ENCODE results near the gene SLC22A2. TPM values are rescaled to one million over a fixed set of nuclear protein-coding genes. Genes with fewer than 3 reads are reported as not detected.

Gene SLC22A2
- total and polyA plus RNA-seq, 9 of the 15 experiments (the other 6 are each of a cell fraction or from before 2014, with no cell fraction given): not detected

DNA sequence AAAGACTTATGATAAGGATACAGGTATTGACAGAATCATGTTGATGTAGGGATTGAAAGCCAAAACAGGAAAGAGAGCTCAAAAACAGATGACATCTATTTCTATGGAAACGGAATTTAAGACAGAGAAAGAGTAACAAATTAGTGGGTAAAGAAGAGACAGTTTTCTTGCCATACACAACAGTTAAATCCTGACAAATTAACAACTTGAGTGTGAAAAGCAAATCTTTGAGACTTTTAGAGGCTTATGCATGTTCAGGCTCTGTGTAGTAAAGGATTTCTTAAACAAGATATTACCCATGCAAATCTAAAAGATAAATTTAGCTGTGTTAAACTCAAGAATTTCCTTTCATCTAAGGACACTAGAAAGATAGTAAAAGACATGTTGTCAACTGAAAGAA, 68.5 kb downstream of the SLC22A2 start (continued):
- TF ChIP-seq, protein P1, sequence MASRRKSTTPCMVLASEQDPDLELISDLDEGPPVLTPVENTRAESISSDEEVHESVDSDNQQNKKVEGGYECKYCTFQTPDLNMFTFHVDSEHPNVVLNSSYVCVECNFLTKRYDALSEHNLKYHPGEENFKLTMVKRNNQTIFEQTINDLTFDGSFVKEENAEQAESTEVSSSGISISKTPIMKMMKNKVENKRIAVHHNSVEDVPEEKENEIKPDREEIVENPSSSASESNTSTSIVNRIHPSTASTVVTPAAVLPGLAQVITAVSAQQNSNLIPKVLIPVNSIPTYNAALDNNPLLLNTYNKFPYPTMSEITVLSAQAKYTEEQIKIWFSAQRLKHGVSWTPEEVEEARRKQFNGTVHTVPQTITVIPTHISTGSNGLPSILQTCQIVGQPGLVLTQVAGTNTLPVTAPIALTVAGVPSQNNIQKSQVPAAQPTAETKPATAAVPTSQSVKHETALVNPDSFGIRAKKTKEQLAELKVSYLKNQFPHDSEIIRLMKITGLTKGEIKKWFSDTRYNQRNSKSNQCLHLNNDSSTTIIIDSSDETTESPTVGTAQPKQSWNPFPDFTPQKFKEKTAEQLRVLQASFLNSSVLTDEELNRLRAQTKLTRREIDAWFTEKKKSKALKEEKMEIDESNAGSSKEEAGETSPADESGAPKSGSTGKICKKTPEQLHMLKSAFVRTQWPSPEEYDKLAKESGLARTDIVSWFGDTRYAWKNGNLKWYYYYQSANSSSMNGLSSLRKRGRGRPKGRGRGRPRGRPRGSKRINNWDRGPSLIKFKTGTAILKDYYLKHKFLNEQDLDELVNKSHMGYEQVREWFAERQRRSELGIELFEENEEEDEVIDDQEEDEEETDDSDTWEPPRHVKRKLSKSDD (conservative IDR thresholded peaks at IDR 0.05; ENCODE audit: low read length): no peak
- TF ChIP-seq BRD4 (IDR thresholded peaks at IDR 0.05) (no peak), SNIP1 (IDR thresholded peaks at IDR 0.05; ENCODE audit: low read depth) (no peak), DACH1 (IDR thresholded peaks at IDR 0.05; ENCODE audit: partially characterized antibody) (no peak), MAFG (tag; conservative IDR thresholded peaks at IDR 0.05) (no peak), EP300 (IDR thresholded peaks at IDR 0.05; ENCODE audit: low read length) (no peak), TEAD4 (IDR thresholded peaks at IDR 0.05; ENCODE audit: low read length) (no peak), TEAD4 (CRISPR knock-in tag; IDR thresholded peaks at IDR 0.05; ENCODE audit: borderline replicate concordance) (no peak)
- TF ChIP-seq, protein P2, sequence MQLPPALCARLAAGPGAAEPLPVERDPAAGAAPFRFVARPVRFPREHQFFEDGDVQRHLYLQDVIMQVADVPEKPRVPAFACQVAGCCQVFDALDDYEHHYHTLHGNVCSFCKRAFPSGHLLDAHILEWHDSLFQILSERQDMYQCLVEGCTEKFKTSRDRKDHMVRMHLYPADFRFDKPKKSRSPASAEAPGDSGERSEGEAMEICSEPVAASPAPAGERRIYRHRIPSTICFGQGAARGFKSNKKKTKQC (CRISPR knock-in tag; IDR thresholded peaks at IDR 0.05): no peak

DNA sequence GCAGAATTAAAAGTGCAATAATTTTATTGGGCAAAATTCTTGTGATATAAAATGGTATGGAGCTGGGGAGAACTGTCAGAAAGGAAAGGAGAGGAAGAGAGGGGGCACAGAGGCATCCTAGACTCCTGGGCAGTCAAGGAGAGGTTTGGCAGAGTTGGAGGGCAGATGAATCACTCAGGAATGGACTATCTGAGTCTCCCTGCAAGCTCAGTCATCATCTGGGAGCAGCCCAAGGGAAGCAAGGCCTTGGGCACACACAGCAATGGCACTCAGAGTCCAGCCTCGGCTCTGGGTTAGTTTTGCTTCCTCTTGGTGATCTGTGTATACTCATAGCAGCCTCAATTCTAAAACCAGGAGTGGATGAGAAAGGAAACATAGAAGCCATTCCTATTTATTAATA, 69.8 kb downstream of the SLC22A2 start:
- H3K9me1 ChIP-seq (ENCODE audit: control insufficient read depth, insufficient read depth, low read length): no peaks in the 10 kb centered on the region
- no peak for FAIRE-seq
- POLR2A ChIA-PET: no interaction called here
- TF ChIP-seq, protein P3, sequence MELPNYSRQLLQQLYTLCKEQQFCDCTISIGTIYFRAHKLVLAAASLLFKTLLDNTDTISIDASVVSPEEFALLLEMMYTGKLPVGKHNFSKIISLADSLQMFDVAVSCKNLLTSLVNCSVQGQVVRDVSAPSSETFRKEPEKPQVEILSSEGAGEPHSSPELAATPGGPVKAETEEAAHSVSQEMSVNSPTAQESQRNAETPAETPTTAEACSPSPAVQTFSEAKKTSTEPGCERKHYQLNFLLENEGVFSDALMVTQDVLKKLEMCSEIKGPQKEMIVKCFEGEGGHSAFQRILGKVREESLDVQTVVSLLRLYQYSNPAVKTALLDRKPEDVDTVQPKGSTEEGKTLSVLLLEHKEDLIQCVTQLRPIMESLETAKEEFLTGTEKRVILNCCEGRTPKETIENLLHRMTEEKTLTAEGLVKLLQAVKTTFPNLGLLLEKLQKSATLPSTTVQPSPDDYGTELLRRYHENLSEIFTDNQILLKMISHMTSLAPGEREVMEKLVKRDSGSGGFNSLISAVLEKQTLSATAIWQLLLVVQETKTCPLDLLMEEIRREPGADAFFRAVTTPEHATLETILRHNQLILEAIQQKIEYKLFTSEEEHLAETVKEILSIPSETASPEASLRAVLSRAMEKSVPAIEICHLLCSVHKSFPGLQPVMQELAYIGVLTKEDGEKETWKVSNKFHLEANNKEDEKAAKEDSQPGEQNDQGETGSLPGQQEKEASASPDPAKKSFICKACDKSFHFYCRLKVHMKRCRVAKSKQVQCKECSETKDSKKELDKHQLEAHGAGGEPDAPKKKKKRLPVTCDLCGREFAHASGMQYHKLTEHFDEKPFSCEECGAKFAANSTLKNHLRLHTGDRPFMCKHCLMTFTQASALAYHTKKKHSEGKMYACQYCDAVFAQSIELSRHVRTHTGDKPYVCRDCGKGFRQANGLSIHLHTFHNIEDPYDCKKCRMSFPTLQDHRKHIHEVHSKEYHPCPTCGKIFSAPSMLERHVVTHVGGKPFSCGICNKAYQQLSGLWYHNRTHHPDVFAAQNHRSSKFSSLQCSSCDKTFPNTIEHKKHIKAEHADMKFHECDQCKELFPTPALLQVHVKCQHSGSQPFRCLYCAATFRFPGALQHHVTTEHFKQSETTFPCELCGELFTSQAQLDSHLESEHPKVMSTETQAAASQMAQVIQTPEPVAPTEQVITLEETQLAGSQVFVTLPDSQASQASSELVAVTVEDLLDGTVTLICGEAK (IDR thresholded peaks at IDR 0.05): no peak
- TF ChIP-seq, protein P3 (CRISPR knock-in tag; IDR thresholded peaks at IDR 0.05): no peak

More for the DNA sequence above, 69.8 kb downstream of the SLC22A2 start:
- DNase-seq (ENCODE audit: extremely low read depth in 1 of 4, low spot score in 3 of 4): no peak
- in situ Hi-C loops (cut with MboI) (no loop called here), intact Hi-C loops (cut with micrococcal nuclease) (no loop called here)
- Histone ChIP-seq H4K20me1 (replicated peaks; ENCODE audit: control insufficient read depth, insufficient read depth, low read length) (no peaks in the 10 kb centered on the region), H3K4me1 (replicated peaks in 1 of 2; ENCODE audit: control insufficient read depth in 2 of 2, insufficient read depth in 2 of 2, low read length in 2 of 2) (no peaks in the 10 kb centered on the region), H3K27me3 (ENCODE audit: control insufficient read depth in 2 of 2, insufficient read depth in 2 of 2, low read length in 2 of 2) (no peaks in the 10 kb centered on the region), H3K79me2 (ENCODE audit: control insufficient read depth, insufficient read depth, low read length) (no peaks in the 10 kb centered on the region), H3K9ac (ENCODE audit: insufficient read depth in 1 of 2, low read depth in 2 of 2, low read length in 2 of 2) (no peak overlapping the region), H3K27ac (ENCODE audit: extremely low read depth, low read depth, low read length) (no peak overlapping the region), H2AFZ (ENCODE audit: low read depth, low read length) (no peak overlapping the region), H3K36me3 (ENCODE audit: control insufficient read depth, insufficient read depth, low read length) (no peaks in the 10 kb centered on the region), H3K4me3 (no peak overlapping the region), H3K9me3 (replicated peaks; ENCODE audit: control insufficient read depth, insufficient read depth, low read depth, low read length) (no peaks in the 10 kb centered on the region), H3K4me2 (ENCODE audit: insufficient read depth, low read length) (no peak overlapping the region)
- 0% methylated on average over 1 of the region's 1 CpG for WGBS (ENCODE audit: insufficient coverage, low coverage, missing lambda C conversion rate)
- no TSS peak for BruUV-seq (replicated peaks)
- CTCF ChIA-PET (ENCODE audit: low intra/inter-chr PET ratio): no interaction called here
- no peak for ATAC-seq

All from K562 (cell line).